CD14-positive monocyte (primary cell): ENCODE measurements around the gene ANK2. TPM values are rescaled to one million over a fixed set of nuclear protein-coding genes. Genes with fewer than 3 reads are reported as not detected.

Experiments
- DNase-seq, 3 donors: peaks; one replicate each; pipeline ENCODE4 v3.0.0-alpha.2; 2011 to 2022
- H2AFZ ChIP-seq: 2 replicates; pipeline ENCODE4 v1.6.0; 2012; ENCODE audit warnings: mild to moderate bottlenecking, low read depth, low read length, inconsistent platforms; ENCODE audit not compliant: insufficient read depth, poor library complexity, severe bottlenecking
- H3K27ac ChIP-seq, 2 donors: 1 replicate in 1 of 2; 2 replicates in 1 of 2; pipeline ENCODE4 v1.5.1; 2012 to 2013; ENCODE audit warnings: low read length in 2 of 2, control low read depth in 1 of 2, inconsistent platforms in 1 of 2, low read depth in 1 of 2, mild to moderate bottlenecking in 1 of 2
- H3K27me3 ChIP-seq, 2 donors: one replicate each; pipeline versions ENCODE4 v1.6.0 to v1.6.1; 2011 to 2013; ENCODE audit warnings: low read length in 2 of 2; ENCODE audit not compliant: control insufficient read depth in 2 of 2, insufficient read depth in 2 of 2
- H3K36me3 ChIP-seq, 2 donors: replicated peaks in 1 of 2; 1 replicate in 1 of 2; 2 replicates in 1 of 2; pipeline versions ENCODE4 v1.5.1 to v1.6.1; 2012 to 2013; ENCODE audit warnings: low read length in 2 of 2, control low read depth in 1 of 2, inconsistent platforms in 1 of 2, mild to moderate bottlenecking in 1 of 2; ENCODE audit not compliant: insufficient read depth in 2 of 2, control insufficient read depth in 1 of 2
- H3K4me1 ChIP-seq, 2 donors: 1 replicate in 1 of 2; 2 replicates in 1 of 2; pipeline versions ENCODE4 v1.5.1 to v1.6.1; 2012 to 2013; ENCODE audit warnings: low read length in 2 of 2, control low read depth in 1 of 2, inconsistent platforms in 1 of 2, mild to moderate bottlenecking in 1 of 2, moderate library complexity in 1 of 2; ENCODE audit not compliant: insufficient read depth in 2 of 2, control insufficient read depth in 1 of 2
- H3K4me2 ChIP-seq: replicated peaks from 2 replicates; pipeline ENCODE3; 2012; ENCODE audit warnings: low read length, moderate library complexity, mild to moderate bottlenecking; ENCODE audit not compliant: poor library complexity, severe bottlenecking; ENCODE audit errors: extremely low read depth
- H3K4me3 ChIP-seq, 3 experiments: fragments of 200-600 bp in 1 of 3; sonication (generic) in 1 of 3; replicated peaks in 1 of 3; 1 replicate in 2 of 3; 2 replicates in 1 of 3; pipeline ENCODE4 v1.5.1; 2011 to 2013; ENCODE audit warnings: low read length in 3 of 3, mild to moderate bottlenecking in 3 of 3, control low read depth in 2 of 3, low read depth in 2 of 3, inconsistent platforms in 1 of 3, moderate library complexity in 1 of 3
- H3K79me2 ChIP-seq: 2 replicates; pipeline ENCODE4 v1.6.0; 2012; ENCODE audit warnings: mild to moderate bottlenecking, control low read depth, inconsistent platforms, low read length, moderate library complexity; ENCODE audit not compliant: insufficient read depth
- H3K9ac ChIP-seq: 2 replicates; pipeline ENCODE4 v1.6.0; 2017; ENCODE audit warnings: low read length, mild to moderate bottlenecking; ENCODE audit not compliant: insufficient read depth, poor library complexity, severe bottlenecking
- H3K9me3 ChIP-seq, 2 donors: replicated peaks in 1 of 2; 1 replicate in 1 of 2; 2 replicates in 1 of 2; pipeline versions ENCODE4 v1.5.1 to v1.6.1; 2012 to 2013; ENCODE audit warnings: low read length in 2 of 2, control low read depth in 1 of 2; ENCODE audit not compliant: control insufficient read depth in 1 of 2, insufficient read depth in 1 of 2
- H4K20me1 ChIP-seq: 2 replicates; pipeline ENCODE4 v1.6.0; 2012; ENCODE audit warnings: mild to moderate bottlenecking, low read length, control low read depth, moderate library complexity; ENCODE audit not compliant: insufficient read depth
- H3K27ac Mint-ChIP-seq, 7 donors: one replicate each; pipeline ENCODE4 v1.8.0; 2020; ENCODE audit warnings: mild to moderate bottlenecking in 7 of 7, mixed read lengths in 7 of 7, moderate library complexity in 6 of 7, inconsistent platforms in 2 of 7
- H3K27me3 Mint-ChIP-seq, 3 donors: one replicate each; pipeline ENCODE4 v1.8.0; 2021 to 2022; ENCODE audit warnings: low read depth in 3 of 3, mild to moderate bottlenecking in 3 of 3, mixed read lengths in 3 of 3, moderate library complexity in 3 of 3, inconsistent platforms in 1 of 3
- H3K36me3 Mint-ChIP-seq, 2 donors: one replicate each; pipeline ENCODE4 v1.8.0; 2020; ENCODE audit warnings: mixed read lengths in 2 of 2, inconsistent platforms in 1 of 2, mild to moderate bottlenecking in 1 of 2
- H3K4me1 Mint-ChIP-seq: one replicate; pipeline ENCODE4 v1.8.0; 2020; ENCODE audit warnings: mild to moderate bottlenecking, mixed read lengths
- H3K4me3 Mint-ChIP-seq, 2 donors: one replicate each; pipeline ENCODE4 v1.8.0; 2020; ENCODE audit warnings: mild to moderate bottlenecking in 2 of 2, mixed read lengths in 2 of 2, moderate library complexity in 1 of 2
- H3K9me3 Mint-ChIP-seq, 7 donors: one replicate each; pipeline ENCODE4 v1.8.0; 2020 to 2022; ENCODE audit warnings: mixed read lengths in 7 of 7, mild to moderate bottlenecking in 6 of 7, moderate library complexity in 6 of 7, inconsistent platforms in 2 of 7
- CTCF ChIP-seq: fragments of 200-600 bp; IDR thresholded peaks from one replicate; pipeline ENCODE4 v1.8.0; 2022; ENCODE audit warnings: antibody characterized with exemption, mild to moderate bottlenecking
- WGBS: methylation state at CpG from one replicate; pipeline ENCODE4 v1.1.5; 2013; ENCODE audit warnings: missing lambda C conversion rate; ENCODE audit not compliant: insufficient coverage; 5-methylcytosine and 5-hydroxymethylcytosine counted together
- intact Hi-C, 2 donors: fragments of 100-400 bp; cut with micrococcal nuclease; formaldehyde crosslinking; loops; one replicate each; pipeline versions ENCODE4 v1.15.0 to v1.15.1; 2023
- polyA plus RNA-seq, 3 donors: library from polyadenylated mRNA; depleted of rRNA in 1 of 3; unstranded in 2 of 3; stranded (reverse) in 1 of 3; fragments of 300-500 nt in 2 of 3; fragments of >200 nt in 1 of 3; fragmentation: Illumina TruSeq in 2 of 3; gene quantifications; 1 replicate in 2 of 3; 2 replicates in 1 of 3; pipeline ENCODE4 v1.2.3, GENCODE V29; 2012 to 2021

ANK2 gene
- polyA plus RNA-seq, 3 donors: not detected

- H3K79me2 ChIP-seq: no peaks in the 10 kb centered on the region
- H3K4me3 Mint-ChIP-seq: no peak overlapping the region
- H3K27me3 ChIP-seq: no peaks in the 10 kb centered on the region
- no peaks in the 10 kb centered on the region for H3K4me1 ChIP-seq
- H3K27ac ChIP-seq: no peak overlapping the region
- no peaks in the 10 kb centered on the region for H3K9me3 ChIP-seq
- no peaks in the 10 kb centered on the region for H3K36me3 ChIP-seq
- H3K4me1 Mint-ChIP-seq: no peaks in the 10 kb centered on the region
- no peak overlapping the region for H2AFZ ChIP-seq
- no peak for TF ChIP-seq CTCF
- H3K36me3 Mint-ChIP-seq: no peaks in the 10 kb centered on the region
- no peak overlapping the region for H3K4me3 ChIP-seq
- H3K9ac ChIP-seq: no peak overlapping the region
- intact Hi-C loops: no loop called here
- H3K9me3 Mint-ChIP-seq: no peaks in the 10 kb centered on the region
- H3K27ac Mint-ChIP-seq: no peak overlapping the region
- H3K27me3 Mint-ChIP-seq: peaks cover 0 to 2% (median 0%) of the 10 kb centered on the region in 3 donors
- no peak for DNase-seq
- H4K20me1 ChIP-seq: no peaks in the 10 kb centered on the region
- no peak overlapping the region for H3K4me2 ChIP-seq
Observed at GRCh38 chr4:113094802-113095201, 45.3 kb downstream of the ANK2 start.

GRCh38 chr4:113101669-113102068 is 52.2 kb downstream of the ANK2 start:
- H3K9me3 Mint-ChIP-seq: peaks cover 0 to 3% (median 0%) of the 10 kb centered on the region in 7 donors
- Histone ChIP-seq H3K4me3 (no peak overlapping the region), H3K79me2 (no peaks in the 10 kb centered on the region), H3K9ac (no peak overlapping the region), H3K27ac (no peak overlapping the region), H3K36me3 (no peaks in the 10 kb centered on the region), H3K4me1 (no peaks in the 10 kb centered on the region), H3K4me2 (no peak overlapping the region), H4K20me1 (no peaks in the 10 kb centered on the region), H2AFZ (no peak overlapping the region), H3K9me3 (no peaks in the 10 kb centered on the region), H3K27me3 (no peaks in the 10 kb centered on the region)
- intact Hi-C loops: no loop called here
- no peak for TF ChIP-seq CTCF
- H3K4me1 Mint-ChIP-seq: no peaks in the 10 kb centered on the region
- no peak for DNase-seq
- no peaks in the 10 kb centered on the region for H3K36me3 Mint-ChIP-seq
- no peak overlapping the region for H3K4me3 Mint-ChIP-seq
- WGBS: 88% methylated on average over 1 of the region's 1 CpG
- peaks cover 0 to 3% (median 0%) of the 10 kb centered on the region in 3 donors for H3K27me3 Mint-ChIP-seq
- H3K27ac Mint-ChIP-seq: no peak overlapping the region
